CD4-positive, alpha-beta memory T cell (primary cell): ENCODE results near the gene MFAP2. TPM values are rescaled to one million over a fixed set of nuclear protein-coding genes. Genes with fewer than 3 reads are reported as not detected.

Experiments used
- CTCF ChIA-PET: fragments of 350-600 bp; sonication (Branson Sonifier 250); formaldehyde crosslinking; loops from one replicate; lab custom pipeline; 2021; ENCODE audit warnings: inconsistent platforms; ENCODE audit not compliant: partially characterized antibody; lab: Charles Lee
- POLR2A ChIA-PET: fragments of 350-600 bp; sonication (Branson Sonifier 250); formaldehyde crosslinking; loops from one replicate; lab custom pipeline; 2021; ENCODE audit not compliant: partially characterized antibody; lab: Charles Lee
- DNase-seq, 5 donors: peaks; one replicate each; pipeline versions ENCODE4 v3.0.0 to v3.0.0-alpha.2; 2020 to 2022; ENCODE audit warnings: mixed read lengths in 1 of 5
- H3K27ac ChIP-seq: one replicate; pipeline ENCODE4 v1.7.0; 2013; ENCODE audit warnings: low read depth, low read length
- H3K27me3 ChIP-seq: 2 replicates; pipeline ENCODE4 v1.7.0; 2013; ENCODE audit warnings: mild to moderate bottlenecking, low read length, moderate library complexity; ENCODE audit not compliant: insufficient read depth
- H3K36me3 ChIP-seq: 2 replicates; pipeline ENCODE4 v1.7.0; 2013; ENCODE audit warnings: mild to moderate bottlenecking, low read length, moderate library complexity; ENCODE audit not compliant: insufficient read depth
- H3K4me1 ChIP-seq: 2 replicates; pipeline ENCODE4 v1.7.0; 2013; ENCODE audit warnings: mild to moderate bottlenecking, low read length, moderate library complexity; ENCODE audit not compliant: insufficient read depth
- H3K4me3 ChIP-seq, 2 donors: one replicate each; pipeline ENCODE4 v1.7.0; 2013; ENCODE audit warnings: low read length in 2 of 2, mild to moderate bottlenecking in 1 of 2
- H3K9me3 ChIP-seq, 2 donors: one replicate each; pipeline ENCODE4 v1.7.0; 2013; ENCODE audit warnings: low read length in 2 of 2, control low read depth in 1 of 2; ENCODE audit not compliant: control insufficient read depth in 1 of 2
- H3K27ac Mint-ChIP-seq, 7 donors: one replicate each; pipeline ENCODE4 v1.8.0; 2020 to 2021; ENCODE audit warnings: mixed read lengths in 7 of 7, mild to moderate bottlenecking in 6 of 7, inconsistent platforms in 3 of 7, moderate library complexity in 3 of 7
- H3K27me3 Mint-ChIP-seq, 2 donors: one replicate each; pipeline ENCODE4 v1.8.0; 2020 to 2021; ENCODE audit warnings: mixed read lengths in 2 of 2
- H3K36me3 Mint-ChIP-seq, 2 donors: one replicate each; pipeline ENCODE4 v1.8.0; 2020 to 2021; ENCODE audit warnings: mixed read lengths in 2 of 2, inconsistent platforms in 1 of 2, mild to moderate bottlenecking in 1 of 2
- H3K4me1 Mint-ChIP-seq, 4 donors: one replicate each; pipeline ENCODE4 v1.8.0; 2020 to 2021; ENCODE audit warnings: mixed read lengths in 4 of 4, mild to moderate bottlenecking in 1 of 4
- H3K4me3 Mint-ChIP-seq, 8 donors: one replicate each; pipeline ENCODE4 v1.8.0; 2020 to 2021; ENCODE audit warnings: mixed read lengths in 8 of 8, mild to moderate bottlenecking in 7 of 8, moderate library complexity in 6 of 8, inconsistent platforms in 3 of 8
- H3K9me3 Mint-ChIP-seq, 8 donors: one replicate each; pipeline ENCODE4 v1.8.0; 2020 to 2021; ENCODE audit warnings: mixed read lengths in 8 of 8, mild to moderate bottlenecking in 5 of 8, inconsistent platforms in 3 of 8, moderate library complexity in 1 of 8
- intact Hi-C: fragments of 100-400 bp; cut with micrococcal nuclease; formaldehyde crosslinking; loops from one replicate; pipeline ENCODE4 v1.15.1; 2023
- polyA plus RNA-seq, 2 donors: library from polyadenylated mRNA; unstranded; fragments of 300-500 nt; fragmentation: Illumina TruSeq; gene quantifications; one replicate each; pipeline ENCODE4 v1.2.3, GENCODE V29; 2021
- total RNA-seq, 2 experiments: library from RNA; stranded (reverse); gene quantifications; one replicate each; pipeline ENCODE4 v1.2.3, GENCODE V29; 2021

MFAP2 gene
- total and polyA plus RNA-seq, 4 experiments from 2014 or later: not detected

DNA sequence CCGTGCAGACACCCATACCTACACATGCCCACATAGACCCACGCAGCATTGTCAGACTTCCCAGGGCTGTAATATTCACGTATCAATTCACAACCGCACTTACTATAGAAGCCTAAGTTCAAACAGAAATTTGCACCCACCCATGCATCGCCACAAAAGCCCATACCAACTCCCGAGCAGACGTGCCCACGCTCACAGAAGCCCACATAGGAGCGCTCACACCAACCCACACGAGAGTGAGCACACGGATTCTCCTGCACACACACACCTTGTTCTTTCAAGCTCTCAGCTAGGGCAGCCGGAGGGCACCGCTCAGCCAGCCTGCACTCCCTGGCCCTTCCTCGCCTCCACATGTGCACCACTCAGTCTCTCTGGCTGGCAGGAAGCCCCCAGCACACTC lies 4.6 kb downstream of the MFAP2 start:
- Mint-ChIP-seq H3K27me3 (peaks cover under 1 to 2% of the 10 kb centered on the region in 2 donors), H3K27ac (peak overlapping the region in 1 of 7 donors; percentile 43), H3K4me3 (no peak overlapping the region), H3K4me1 (peaks cover 2 to 7% (median 2%) of the 10 kb centered on the region in 4 donors), H3K36me3 (peaks cover 1 to 2% of the 10 kb centered on the region in 2 donors), H3K9me3 (no peaks in the 10 kb centered on the region)
- H3K4me1 ChIP-seq: no peaks in the 10 kb centered on the region
- ChIA-PET POLR2A (no interaction called here), CTCF (interaction anchor here (1.4 kb wide), 1 partner anchor 15 kb away, joined by 3 read pairs; no protein-coding TSS in a partner anchor)
- no peak overlapping the region for H3K27ac ChIP-seq
- no peaks in the 10 kb centered on the region for H3K9me3 ChIP-seq
- no peaks in the 10 kb centered on the region for H3K27me3 ChIP-seq
- intact Hi-C loops: no loop called here
- no peak overlapping the region for H3K4me3 ChIP-seq
- no peaks in the 10 kb centered on the region for H3K36me3 ChIP-seq
- no peak for DNase-seq

DNA sequence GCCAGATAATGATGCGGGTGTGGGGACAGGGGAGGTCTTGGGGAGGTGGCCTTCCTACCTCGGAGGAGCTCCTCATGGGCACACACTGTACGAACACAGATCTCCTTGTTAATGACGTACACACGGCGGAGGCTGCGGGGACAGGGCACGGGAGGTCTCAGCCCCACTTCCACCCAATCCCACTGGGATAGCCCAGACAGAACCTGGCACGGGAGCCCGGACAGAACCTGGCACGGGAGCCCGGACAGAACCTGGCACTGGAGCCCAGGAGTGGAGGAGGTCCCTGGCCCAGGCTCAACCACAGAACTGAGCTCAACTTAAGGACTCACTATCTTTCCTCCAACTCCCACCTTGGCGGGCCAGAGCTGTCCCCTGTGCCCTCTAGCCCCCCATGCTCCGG lies 5.2 kb downstream of the MFAP2 start:
- Mint-ChIP-seq H3K9me3 (no peaks in the 10 kb centered on the region), H3K27ac (peak overlapping the region in 1 of 7 donors; percentile 30), H3K4me1 (peaks cover 0 to 4% (median 0%) of the 10 kb centered on the region in 4 donors), H3K27me3 (no peaks in the 10 kb centered on the region), H3K4me3 (no peak overlapping the region), H3K36me3 (peaks cover 0 to 5% of the 10 kb centered on the region in 2 donors)
- H3K36me3 ChIP-seq: no peaks in the 10 kb centered on the region
- H3K9me3 ChIP-seq: no peaks in the 10 kb centered on the region
- no peaks in the 10 kb centered on the region for H3K4me1 ChIP-seq
- intact Hi-C loops: no loop called here
- ChIA-PET CTCF (interaction anchor here (1.4 kb wide), 1 partner anchor 14 kb away, joined by 3 read pairs; no protein-coding TSS in a partner anchor), POLR2A (no interaction called here)
- H3K4me3 ChIP-seq: no peak overlapping the region
- H3K27ac ChIP-seq: no peak overlapping the region
- peak in 1 of 5 donors; percentile 16 for DNase-seq
- no peaks in the 10 kb centered on the region for H3K27me3 ChIP-seq

DNA sequence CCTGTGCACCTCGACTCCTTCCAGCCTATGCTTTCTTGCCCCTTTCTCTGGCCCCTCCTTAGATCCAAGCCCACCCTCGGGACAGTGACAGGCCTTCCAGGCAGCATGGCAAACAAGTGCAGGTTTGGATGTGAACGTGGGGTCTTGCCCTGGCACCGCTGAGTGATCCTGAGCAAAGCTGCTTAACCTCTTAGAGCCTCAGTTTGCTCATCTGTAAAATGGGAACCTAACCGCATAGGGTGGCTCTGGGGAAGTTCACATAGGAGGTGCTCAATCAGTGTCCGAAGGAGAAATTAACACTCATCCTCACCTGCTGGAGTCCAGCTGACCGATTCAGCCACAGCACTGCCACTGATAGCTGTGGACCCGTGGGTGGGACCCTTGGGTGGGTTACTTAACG lies 7.2 kb downstream of the MFAP2 start:
- Mint-ChIP-seq H3K9me3 (no peaks in the 10 kb centered on the region), H3K27me3 (no peaks in the 10 kb centered on the region), H3K4me1 (peaks cover 0 to 4% (median 0%) of the 10 kb centered on the region in 4 donors), H3K27ac (peak overlapping the region in 2 of 7 donors; percentile 10 to 55), H3K4me3 (no peak overlapping the region), H3K36me3 (peaks cover 0 to 18% of the 10 kb centered on the region in 2 donors)
- Histone ChIP-seq H3K27ac (no peak overlapping the region), H3K36me3 (no peaks in the 10 kb centered on the region), H3K27me3 (no peaks in the 10 kb centered on the region), H3K4me1 (no peaks in the 10 kb centered on the region), H3K4me3 (no peak overlapping the region), H3K9me3 (no peaks in the 10 kb centered on the region)
- ChIA-PET POLR2A (no interaction called here), CTCF (interaction anchor here (1.6 kb wide), 1 partner anchor 13 kb away, joined by 6 read pairs; no protein-coding TSS in a partner anchor)
- no peak for DNase-seq
- intact Hi-C loops: no loop called here

DNA sequence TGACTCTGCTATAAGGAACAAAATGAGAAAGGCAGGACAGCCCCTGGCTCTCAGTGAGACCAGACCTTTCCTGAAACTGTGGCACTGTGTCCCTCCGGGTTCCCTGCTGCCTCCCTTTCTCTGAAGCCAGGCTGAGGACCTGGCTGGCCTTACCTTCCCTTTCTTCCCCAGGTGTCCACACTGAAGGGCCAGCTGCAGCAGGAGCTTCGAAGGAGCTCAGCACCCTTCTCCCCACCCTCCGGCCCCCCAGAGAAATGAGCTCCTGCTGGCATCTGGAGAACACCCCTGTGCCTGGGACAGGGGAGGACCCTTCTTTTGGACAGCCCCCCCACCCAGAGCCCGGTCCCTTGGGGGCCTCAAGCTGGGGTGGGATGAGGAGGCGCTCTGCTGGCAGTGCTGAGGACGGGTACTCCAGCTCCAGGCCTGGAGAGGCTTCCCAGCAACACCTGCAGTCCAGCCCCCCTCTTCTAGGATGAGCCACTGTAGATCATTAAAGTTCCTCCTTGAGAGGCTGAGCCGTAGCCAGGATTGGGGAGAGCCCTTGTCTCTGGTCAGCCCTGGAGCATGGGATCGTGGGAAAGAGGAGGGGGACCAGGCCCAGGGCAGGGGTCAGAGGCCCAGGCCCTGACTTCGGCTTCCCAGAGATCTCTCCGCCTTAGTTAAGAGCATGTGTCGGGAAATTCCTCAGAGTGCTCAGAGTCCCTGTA lies 8.1 kb downstream of the MFAP2 start:
- Mint-ChIP-seq H3K4me1 (peaks cover 0 to under 1% (median 0%) of the 10 kb centered on the region in 4 donors), H3K27ac (peak overlapping the region in 1 of 7 donors; percentile 76), H3K27me3 (no peaks in the 10 kb centered on the region), H3K9me3 (no peaks in the 10 kb centered on the region), H3K36me3 (peaks cover 0 to 18% of the 10 kb centered on the region in 2 donors), H3K4me3 (no peak overlapping the region)
- no peaks in the 10 kb centered on the region for H3K36me3 ChIP-seq
- POLR2A ChIA-PET: no interaction called here
- intact Hi-C loops: no loop called here
- CTCF ChIA-PET: interaction anchor here (1.6 kb wide), 1 partner anchor 12 kb away, joined by 6 read pairs; no protein-coding TSS in a partner anchor
- H3K4me1 ChIP-seq: no peaks in the 10 kb centered on the region
- H3K27ac ChIP-seq: no peak overlapping the region
- H3K27me3 ChIP-seq: no peaks in the 10 kb centered on the region
- H3K4me3 ChIP-seq: no peak overlapping the region
- no peaks in the 10 kb centered on the region for H3K9me3 ChIP-seq
- no peak for DNase-seq

- no peak overlapping the region for H3K4me3 ChIP-seq
- H3K9me3 Mint-ChIP-seq: no peaks in the 10 kb centered on the region
- DNase-seq: no peak
- intact Hi-C loops: no loop called here
- H3K4me1 Mint-ChIP-seq: no peaks in the 10 kb centered on the region
- no peaks in the 10 kb centered on the region for H3K27me3 ChIP-seq
- no peaks in the 10 kb centered on the region for H3K4me1 ChIP-seq
- H3K36me3 ChIP-seq: no peaks in the 10 kb centered on the region
- peak overlapping the region in 1 of 7 donors; percentile 42 for H3K27ac Mint-ChIP-seq
- H3K36me3 Mint-ChIP-seq: peaks cover 5 to 24% of the 10 kb centered on the region in 2 donors
- CTCF ChIA-PET: interaction anchor here (1.3 to 1.6 kb wide), 2 partner anchors 11 kb away, joined by 6 read pairs; no protein-coding TSS in a partner anchor
- H3K9me3 ChIP-seq: no peaks in the 10 kb centered on the region
- no peaks in the 10 kb centered on the region for H3K27me3 Mint-ChIP-seq
- no peak overlapping the region for H3K27ac ChIP-seq
- POLR2A ChIA-PET: no interaction called here
- no peak overlapping the region for H3K4me3 Mint-ChIP-seq
Measured at GRCh38 chr1:16971341-16972188, 8.9 kb downstream of the MFAP2 start.

- no peak overlapping the region for H3K4me3 Mint-ChIP-seq
- H3K36me3 Mint-ChIP-seq: peaks cover 6 to 34% of the 10 kb centered on the region in 2 donors
- H3K27me3 Mint-ChIP-seq: no peaks in the 10 kb centered on the region
- Histone ChIP-seq H3K4me1 (no peaks in the 10 kb centered on the region), H3K36me3 (no peaks in the 10 kb centered on the region), H3K4me3 (no peak overlapping the region), H3K9me3 (no peaks in the 10 kb centered on the region), H3K27ac (no peak overlapping the region), H3K27me3 (no peaks in the 10 kb centered on the region)
- DNase-seq: no peak
- H3K9me3 Mint-ChIP-seq: no peaks in the 10 kb centered on the region
- H3K4me1 Mint-ChIP-seq: no peaks in the 10 kb centered on the region
- CTCF ChIA-PET: interaction anchor here (1.3 kb wide), 1 partner anchor 10 kb away, joined by 6 read pairs; no protein-coding TSS in a partner anchor
- peak overlapping the region in 1 of 7 donors; percentile 47 for H3K27ac Mint-ChIP-seq
- POLR2A ChIA-PET: no interaction called here
- intact Hi-C loops: no loop called here
Measured at GRCh38 chr1:16970132-16970910, 10.1 kb downstream of the MFAP2 start.
